ENCODE measurements around the gene C2CD4A.

Gene C2CD4A

DNA sequence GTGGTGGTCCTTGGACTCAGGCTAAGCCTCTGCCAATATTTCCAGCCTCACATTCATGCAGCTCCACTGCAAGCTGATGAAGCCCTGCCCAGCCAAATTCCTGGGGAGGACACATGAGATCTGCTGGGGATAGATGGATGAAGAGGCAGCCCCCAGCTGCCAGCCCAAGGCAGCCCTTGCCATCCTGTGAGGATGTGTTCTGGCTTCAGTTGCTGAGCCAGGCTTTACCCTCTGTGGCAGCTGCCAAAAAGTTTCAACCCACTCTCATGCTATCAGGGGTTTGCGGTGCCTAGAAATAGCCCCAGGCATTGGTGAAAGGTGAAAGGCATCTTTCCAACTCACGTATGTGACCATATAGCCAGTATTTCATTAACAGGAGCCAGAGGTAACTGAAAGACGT is 37.6 kb downstream of the C2CD4A start:
- no peak for DNase-seq

DNA sequence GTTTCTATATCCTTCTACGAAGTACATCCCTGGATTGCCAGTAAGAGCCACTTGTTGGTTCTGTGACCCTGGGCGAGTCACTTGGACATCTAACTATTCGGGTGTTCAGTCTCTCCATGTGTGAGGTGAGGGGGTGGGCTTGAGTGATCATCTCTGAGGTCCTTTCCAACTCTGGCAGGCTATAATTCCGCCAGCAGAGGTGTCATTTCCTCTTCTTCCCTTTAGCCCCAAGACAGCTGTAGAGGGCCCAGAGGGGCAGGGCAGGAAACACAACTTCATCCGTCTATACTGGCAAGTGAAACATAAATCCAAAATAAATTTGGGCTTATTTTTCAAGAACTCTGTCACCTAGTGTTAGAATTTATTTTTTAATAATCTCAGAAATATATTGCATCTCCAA is 38.1 kb downstream of the C2CD4A start:
- DNase-seq: no peak

DNA sequence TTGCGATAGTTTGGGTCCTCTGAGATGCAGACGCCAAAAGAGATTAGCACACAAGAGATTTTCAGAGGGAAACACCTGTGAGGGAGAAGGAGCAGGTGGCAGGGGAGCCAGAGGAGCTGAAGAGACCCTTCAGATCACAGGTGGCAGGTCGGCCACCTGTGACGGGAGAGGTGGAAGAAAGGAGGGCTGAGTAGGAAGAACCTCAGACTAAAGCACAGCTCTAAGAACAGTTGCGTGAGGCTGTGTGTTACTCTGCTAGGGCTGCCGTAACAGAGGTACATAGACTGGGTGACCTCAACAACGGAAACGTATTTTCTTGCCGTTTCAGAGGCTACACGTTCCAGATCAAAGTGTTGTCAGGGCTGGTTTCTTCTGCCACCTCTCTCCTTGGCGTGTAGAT is 38.5 kb downstream of the C2CD4A start:
- DNase-seq: no peak

- no peak for DNase-seq
These were observed 39.3 kb downstream of the C2CD4A start for GRCh38 chr15:62106096-62106495.

DNA sequence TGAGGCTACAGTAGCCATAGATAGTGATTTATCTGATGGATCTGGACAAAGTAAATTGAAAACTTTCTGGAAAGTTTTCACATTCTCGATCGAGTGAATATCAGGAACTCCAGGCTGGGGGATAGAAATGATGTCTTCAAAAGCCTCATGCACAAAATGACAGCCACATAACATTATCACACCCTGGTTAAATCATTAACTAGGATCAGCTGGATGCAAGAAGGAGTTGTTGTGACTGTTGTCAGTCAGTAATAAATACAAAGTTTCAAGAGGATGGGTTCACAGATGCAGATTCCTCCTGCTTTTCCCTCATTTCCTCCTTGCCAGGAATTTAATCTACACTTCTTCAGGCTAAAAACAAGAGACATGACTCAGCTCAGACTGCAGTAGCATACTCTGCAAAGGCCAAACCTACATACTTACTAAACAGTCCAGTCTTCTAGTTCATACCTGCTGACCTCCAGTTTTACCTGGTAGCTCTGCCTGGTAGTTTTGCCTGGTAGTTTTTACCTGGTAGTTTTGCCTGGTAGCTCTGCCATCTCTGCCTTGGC is 40.9 kb downstream of the C2CD4A start:
- no peak for DNase-seq

DNA sequence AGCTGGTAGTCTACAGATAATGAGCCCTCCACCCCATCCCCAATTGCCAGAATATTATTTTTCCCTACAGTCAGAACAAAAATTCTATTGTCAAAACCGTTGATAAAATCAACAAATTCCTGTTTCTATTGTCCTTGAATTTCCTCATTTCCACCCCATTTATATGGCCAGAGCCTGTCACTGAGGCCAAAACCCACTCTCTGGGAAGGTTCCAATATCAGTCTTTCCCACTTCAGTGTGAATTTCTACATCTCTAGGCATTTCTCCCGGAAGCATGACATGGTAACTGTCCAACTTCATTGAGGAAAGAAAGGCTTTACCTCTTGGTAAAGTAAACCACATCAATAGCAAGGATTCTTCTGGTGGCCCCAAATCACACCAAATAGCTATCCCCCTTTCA is 41.6 kb downstream of the C2CD4A start:
- no peak for DNase-seq

DNA sequence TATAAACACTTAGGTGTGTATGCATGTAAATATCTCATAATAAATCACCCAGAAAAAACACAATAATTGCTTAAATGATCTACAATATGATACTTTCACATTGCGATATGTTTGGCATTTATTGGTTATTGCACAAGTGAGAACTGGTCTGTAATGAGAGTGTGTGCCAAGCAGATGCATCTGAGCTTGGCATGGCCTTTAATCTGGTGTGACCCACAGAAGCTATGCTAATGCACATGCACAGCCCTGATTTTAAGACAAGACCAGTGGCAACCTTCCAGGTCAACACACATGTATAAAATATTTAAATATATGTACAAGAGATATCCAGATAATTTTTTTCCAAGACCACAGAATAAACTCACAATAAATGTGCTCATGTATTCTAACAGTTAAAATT is 42.7 kb downstream of the C2CD4A start:
- no peak for DNase-seq

DNA sequence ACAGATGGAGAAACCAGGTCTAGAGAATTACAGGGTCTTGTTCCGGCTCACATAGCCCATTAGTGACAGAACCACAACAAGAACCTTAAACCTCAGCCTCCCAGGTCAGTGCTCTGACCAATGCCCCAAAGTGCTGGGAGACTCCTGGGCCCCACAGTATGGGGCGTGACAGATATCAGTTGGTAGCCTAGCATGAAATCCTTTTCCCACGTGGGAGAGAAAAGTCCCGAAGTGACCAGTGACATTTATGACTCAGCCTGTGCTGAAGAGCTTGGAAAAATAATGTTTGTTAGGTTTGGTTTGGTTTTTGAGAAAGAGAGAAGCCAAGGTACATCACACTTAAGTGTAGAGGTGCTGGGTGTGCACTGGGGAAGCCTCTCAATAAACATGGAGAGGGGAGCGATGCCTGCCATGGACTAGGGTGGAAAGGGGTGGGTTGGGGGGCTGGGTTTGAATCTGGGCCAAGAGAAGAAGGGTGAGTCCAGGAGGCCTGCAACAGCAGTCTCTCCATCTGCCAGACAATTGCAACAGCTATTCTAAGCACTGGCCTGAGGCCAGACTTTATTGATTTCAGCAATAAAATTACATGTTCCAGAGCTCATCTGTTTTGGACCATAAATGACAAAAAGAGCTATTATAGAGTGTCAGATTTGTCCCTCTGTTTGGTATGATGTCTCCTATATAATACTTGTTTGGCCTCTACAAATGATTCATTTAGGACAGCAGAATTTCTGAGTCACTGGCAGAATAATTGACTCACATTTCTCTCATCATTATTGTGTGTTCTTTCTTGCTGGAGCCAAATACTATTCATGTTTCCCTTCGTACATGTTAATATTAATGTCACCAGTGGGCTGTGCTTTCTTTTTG is 43.4 kb downstream of the C2CD4A start:
- no peak for DNase-seq

GRCh38 chr15:62112081-62112480 is 45.3 kb downstream of the C2CD4A start:
- DNase-seq: no peak

DNA sequence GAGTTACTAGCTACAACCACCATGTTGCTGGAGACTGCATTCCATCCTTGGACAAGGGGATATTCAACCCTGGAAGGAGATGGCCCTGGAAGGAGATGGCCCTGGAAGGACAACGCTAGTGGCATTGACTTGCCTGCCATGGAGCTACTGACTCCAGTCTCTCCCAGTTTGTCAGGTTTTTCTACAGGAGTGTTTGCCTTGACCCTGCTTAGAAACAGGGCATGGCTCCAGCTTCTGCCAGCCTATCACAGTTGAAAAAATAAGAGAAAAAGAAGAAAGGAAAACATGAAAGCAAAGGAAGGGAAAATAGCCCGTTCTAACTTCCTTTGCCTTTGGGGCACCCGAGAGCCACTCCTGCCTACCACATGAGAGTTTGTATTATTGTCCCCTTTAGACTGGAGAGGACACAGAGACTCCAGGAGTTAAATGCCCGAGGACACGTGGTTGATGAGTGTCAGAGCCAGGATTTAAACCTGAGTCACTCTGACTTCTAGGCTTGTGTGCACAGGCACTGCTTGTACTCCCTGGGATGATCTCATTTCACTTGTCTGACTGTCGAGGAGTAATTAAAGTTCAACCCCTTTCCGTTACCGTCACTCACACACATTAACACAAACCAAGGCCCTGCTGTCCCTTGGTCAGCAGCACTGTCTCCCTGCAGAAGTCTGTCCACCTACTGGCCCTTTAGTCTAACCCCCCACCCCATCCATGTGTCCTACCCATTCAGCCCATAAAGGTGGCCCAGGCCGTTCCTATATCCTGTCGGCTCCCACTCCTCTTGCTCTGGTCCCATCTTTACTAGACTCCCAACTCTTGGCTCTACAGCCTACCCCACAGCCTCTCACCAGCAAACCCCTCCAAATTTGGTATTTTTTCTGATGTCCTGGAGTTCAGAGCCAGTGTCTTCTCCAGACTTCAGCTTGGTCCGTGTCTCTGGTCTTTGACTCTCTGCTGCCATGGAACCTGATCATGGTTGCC is 46.1 kb downstream of the C2CD4A start:
- DNase-seq: no peak

- DNase-seq: no peak
These were observed 49.1 kb downstream of the C2CD4A start for GRCh38 chr15:62115847-62116246.

DNA sequence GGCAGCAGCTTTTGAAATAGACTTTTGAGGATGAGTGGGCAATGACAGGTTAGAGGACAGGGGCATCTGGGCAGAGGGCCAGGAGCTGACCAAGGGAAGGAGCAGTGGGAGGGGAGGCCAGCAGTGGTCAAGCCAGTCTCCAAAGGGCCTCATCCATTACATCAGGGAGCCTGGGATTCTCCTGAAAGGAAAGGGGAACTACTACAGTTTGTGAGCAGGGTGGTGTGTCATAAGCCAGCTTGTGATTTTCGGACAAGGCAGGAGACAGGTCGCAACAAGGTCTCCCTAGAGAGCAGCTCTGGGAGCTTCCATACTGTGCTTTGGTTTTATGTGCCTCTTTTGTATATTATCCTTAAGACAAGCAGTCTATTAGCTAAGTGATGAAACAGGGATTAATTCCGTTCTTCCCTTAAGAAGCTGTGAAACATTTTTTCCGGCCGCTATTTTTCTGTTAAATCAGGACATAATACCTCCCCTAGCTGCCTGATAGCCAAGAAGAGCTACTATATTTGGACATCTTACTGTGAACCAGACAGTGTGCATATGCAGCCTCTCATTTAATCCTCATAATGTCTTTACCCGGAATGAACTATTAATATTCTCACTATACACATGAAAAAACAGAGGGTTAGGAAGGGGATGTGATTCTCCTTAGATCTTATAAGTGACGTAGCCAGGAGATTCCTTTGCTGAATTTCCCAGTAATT is 51.9 kb downstream of the C2CD4A start:
- no peak for DNase-seq

GRCh38 chr15:62119227-62119864 is 52.6 kb downstream of the C2CD4A start:
- DNase-seq: no peak

- no peak for DNase-seq
These were observed 53.1 kb downstream of the C2CD4A start for GRCh38 chr15:62119874-62120273.
